Measurements from ENCODE around the gene MYADML2.

GRCh38 chr17:81908793-81909192 lies 38.2 kb downstream of the MYADML2 start:
- TF ChIP-seq CTCF (conservative IDR thresholded peaks at IDR 0.05; ENCODE audit: low read depth, low read length), result no peak
- TF ChIP-seq EZH2 (IDR thresholded peaks at IDR 0.05; ENCODE audit: low read length, unreplicated experiment), result no peak
- TF ChIP-seq EZH2phosphoT487 (IDR thresholded peaks at IDR 0.05; ENCODE audit: borderline replicate concordance, low read length), result no peak
